ENCODE data around the gene ZNHIT2.

ZNHIT2 gene

DNA sequence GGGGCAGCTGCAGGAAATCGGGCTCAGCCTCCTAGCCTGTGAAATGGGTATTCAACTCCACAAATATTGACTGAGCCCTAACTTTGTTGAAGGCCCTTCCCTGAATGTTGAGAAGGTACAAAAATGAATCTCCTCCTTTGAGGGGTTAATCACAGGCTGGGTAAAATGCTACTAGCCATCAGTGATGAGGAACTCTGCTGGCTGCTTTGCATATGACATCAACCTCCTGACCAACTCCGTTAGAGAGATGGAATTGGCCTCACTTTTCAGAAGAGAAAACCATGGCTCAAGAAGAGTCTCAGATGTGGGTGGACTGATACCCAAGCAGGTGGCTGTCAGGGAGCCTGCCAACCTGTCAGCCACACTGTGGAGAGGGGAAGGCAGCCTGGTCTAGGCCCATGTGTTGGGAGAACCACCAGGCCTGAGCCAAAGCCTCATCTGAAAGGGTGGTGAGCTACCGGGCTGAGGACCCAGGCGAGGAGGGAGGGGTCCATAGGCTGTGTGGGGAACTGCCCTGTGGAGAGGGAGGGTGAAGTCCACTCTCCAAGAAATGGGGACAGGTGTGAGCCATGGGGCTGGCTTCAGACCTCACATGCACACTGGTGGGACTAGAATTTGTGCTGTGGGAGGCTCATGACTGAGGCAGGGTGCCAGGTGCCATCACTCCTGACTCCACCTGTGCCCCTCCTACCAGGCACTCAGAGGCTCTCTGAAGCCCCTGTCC lies 45.4 kb downstream of the ZNHIT2 start:
- no peak for DNase-seq (ENCODE audit: low spot score)

DNA sequence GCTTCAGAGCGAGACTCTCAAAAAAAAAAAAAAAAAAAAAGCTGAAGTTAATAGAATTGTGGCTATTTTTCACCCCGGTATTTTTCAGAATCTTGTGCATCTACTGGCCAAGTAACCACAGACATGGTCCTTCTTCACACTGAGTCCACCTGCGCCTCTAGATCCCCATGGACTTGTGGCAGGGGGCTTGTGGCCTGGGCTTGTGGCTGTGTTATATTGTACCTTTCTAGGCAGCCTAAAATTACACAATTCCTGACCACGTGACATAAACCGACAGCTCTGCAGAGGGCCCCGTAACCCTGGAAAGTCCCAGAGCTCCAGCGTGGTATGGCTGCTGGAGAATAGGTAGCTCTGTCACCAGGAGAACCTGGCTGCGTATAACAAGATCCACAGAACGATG lies 48.3 kb downstream of the ZNHIT2 start:
- no peak for DNase-seq (ENCODE audit: low spot score)

DNA sequence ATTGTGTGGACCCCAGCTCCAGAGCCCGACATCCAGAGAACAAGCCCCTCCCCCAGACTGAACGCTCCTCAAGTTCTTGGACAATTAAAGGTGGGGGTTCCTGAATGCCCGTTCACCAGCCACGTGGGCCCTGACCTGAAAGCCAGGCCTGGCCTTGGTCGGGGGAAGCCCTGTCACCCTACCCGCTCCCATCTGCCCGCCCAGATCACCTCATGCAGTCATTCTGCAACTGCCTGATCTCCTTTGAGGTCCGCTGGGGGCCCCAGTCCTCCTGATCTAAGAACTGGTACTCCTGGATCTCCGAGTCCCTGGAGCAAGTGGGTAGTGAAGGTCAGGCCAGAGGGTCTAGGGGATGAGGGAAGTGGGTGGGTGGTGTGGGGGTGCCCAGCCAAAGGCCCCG lies 50.1 kb downstream of the ZNHIT2 start:
- DNase-seq (ENCODE audit: low spot score) = no peak

GRCh38 chr11:65066805-65067291 lies 50.7 kb downstream of the ZNHIT2 start:
- DNase-seq (ENCODE audit: low spot score) = no peak
